ENCODE measurements around the gene UPK3A. TPM values are rescaled to one million over a fixed set of nuclear protein-coding genes. Genes with fewer than 3 reads are reported as not detected.

UPK3A gene
- total RNA-seq, 6 experiments from 2014 or later = not detected

- no peak for TF ChIP-seq POLR2A (IDR thresholded peaks at IDR 0.05)
- TF ChIP-seq CTCF (IDR thresholded peaks at IDR 0.05) = no peak
- DNase-seq (no peak), ATAC-seq (no peak)
- WGBS (ENCODE audit: insufficient coverage, low coverage, low lambda C conversion rate, missing lambda C conversion rate) = 95% methylated on average over 4 of the region's 9 CpGs
- Histone ChIP-seq H3K27ac (no peak overlapping the region), H3K36me3 (peaks cover 0 to 17% (median 0%) of the 10 kb centered on the region in 4 donors), H3K4me1 (peaks cover 0 to 36% (median 10%) of the 10 kb centered on the region in 4 donors), H3K4me3 (no peak overlapping the region), H3K27me3 (no peaks in the 10 kb centered on the region), H3K9me3 (no peaks in the 10 kb centered on the region)
- intact Hi-C loops (cut with DNase I) = no loop called here
Observed at GRCh38 chr22:45331486-45331885, 46.7 kb downstream of the UPK3A start.

GRCh38 chr22:45332001-45332400 is 47.3 kb downstream of the UPK3A start:
- H3K27me3 ChIP-seq = no peaks in the 10 kb centered on the region
- peaks cover 0 to 17% (median 0%) of the 10 kb centered on the region in 4 donors for H3K36me3 ChIP-seq
- H3K4me1 ChIP-seq = peaks cover 0 to 42% (median 12%) of the 10 kb centered on the region in 4 donors
- H3K27ac ChIP-seq = no peak overlapping the region
- no peak overlapping the region for H3K4me3 ChIP-seq
- whole genome bisulfite sequencing (ENCODE audit: insufficient coverage, low coverage, low lambda C conversion rate, missing lambda C conversion rate) = 90% methylated on average over 4 of the region's 7 CpGs
- DNase-seq = no peak
- TF ChIP-seq CTCF (IDR thresholded peaks at IDR 0.05) (no peak), POLR2A (IDR thresholded peaks at IDR 0.05) (no peak)
- ATAC-seq = no peak
- no peaks in the 10 kb centered on the region for H3K9me3 ChIP-seq
- intact Hi-C loops (cut with DNase I) = no loop called here

- intact Hi-C loops (cut with DNase I) = no loop called here
- peaks cover 0 to 17% (median 1%) of the 10 kb centered on the region in 4 donors for H3K36me3 ChIP-seq
- TF ChIP-seq POLR2A (IDR thresholded peaks at IDR 0.05) = no peak
- TF ChIP-seq CTCF (IDR thresholded peaks at IDR 0.05) = no peak
Observed at GRCh38 chr22:45334068-45334467, 49.3 kb downstream of the UPK3A start.

GRCh38 chr22:45334528-45334927 is 49.8 kb downstream of the UPK3A start:
- peaks cover 0 to 19% (median 1%) of the 10 kb centered on the region in 4 donors for H3K36me3 ChIP-seq
- WGBS (ENCODE audit: insufficient coverage, low coverage, low lambda C conversion rate, missing lambda C conversion rate) = 36% methylated on average over 5 of the region's 9 CpGs

More at GRCh38 chr22:45334068-45334467, 49.3 kb downstream of the UPK3A start:
- no peaks in the 10 kb centered on the region for H3K9me3 ChIP-seq
- H3K27me3 ChIP-seq = no peaks in the 10 kb centered on the region
- no peak overlapping the region for H3K4me3 ChIP-seq
- H3K27ac ChIP-seq = no peak overlapping the region
- WGBS (ENCODE audit: insufficient coverage, low coverage, low lambda C conversion rate, missing lambda C conversion rate) = 61% methylated on average over 5 of the region's 5 CpGs
- no peak for ATAC-seq
- DNase-seq = no peak
- H3K4me1 ChIP-seq = peaks cover 0 to 43% (median 13%) of the 10 kb centered on the region in 4 donors

More at GRCh38 chr22:45334528-45334927, 49.8 kb downstream of the UPK3A start:
- peak overlapping the region in 1 of 3 donors; percentile 73 for H3K27ac ChIP-seq
- H3K27me3 ChIP-seq = no peaks in the 10 kb centered on the region
- no peaks in the 10 kb centered on the region for H3K9me3 ChIP-seq
- peak in 1 of 3 donors; percentile 59 for DNase-seq
- TF ChIP-seq POLR2A (IDR thresholded peaks at IDR 0.05) (no peak), CTCF (IDR thresholded peaks at IDR 0.05) (no peak)
- ATAC-seq = peak in 2 of 4 donors; percentile 4 to 7
- H3K4me3 ChIP-seq = no peak overlapping the region
- intact Hi-C loops (cut with DNase I) = no loop called here
- peaks cover 0 to 38% (median 10%) of the 10 kb centered on the region in 4 donors for H3K4me1 ChIP-seq
